ENCODE measurements around the gene WDR86. TPM values are rescaled to one million over a fixed set of nuclear protein-coding genes. Genes with fewer than 3 reads are reported as not detected.

Gene WDR86
- total and polyA plus RNA-seq, 2 experiments from 2014 or later: 9.1 to 59.1 TPM

DNA sequence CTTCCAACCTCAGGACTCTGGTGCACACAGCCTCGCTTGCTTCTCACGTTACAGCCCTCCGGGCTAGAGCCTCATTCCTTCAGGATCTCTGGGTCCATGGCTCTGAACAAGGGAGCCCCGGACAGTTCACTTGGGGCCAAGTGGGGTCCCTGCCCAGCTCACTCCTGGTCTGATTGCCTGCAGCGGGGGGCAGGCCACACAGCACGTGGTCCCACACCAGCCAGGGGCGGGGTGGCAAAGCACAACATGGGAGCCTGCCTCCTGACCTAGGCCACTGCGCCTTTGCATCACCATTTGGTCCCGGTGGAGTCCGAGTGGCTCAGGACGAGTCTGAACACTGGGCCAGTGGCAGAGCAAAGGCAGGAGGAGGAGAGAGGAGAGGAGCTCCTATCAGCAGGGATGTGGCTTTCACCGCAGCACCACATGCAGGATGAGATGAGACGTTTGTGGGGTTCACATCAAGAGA lies 43.5 kb upstream of the WDR86 start (continued):
- TF ChIP-seq, protein P1, sequence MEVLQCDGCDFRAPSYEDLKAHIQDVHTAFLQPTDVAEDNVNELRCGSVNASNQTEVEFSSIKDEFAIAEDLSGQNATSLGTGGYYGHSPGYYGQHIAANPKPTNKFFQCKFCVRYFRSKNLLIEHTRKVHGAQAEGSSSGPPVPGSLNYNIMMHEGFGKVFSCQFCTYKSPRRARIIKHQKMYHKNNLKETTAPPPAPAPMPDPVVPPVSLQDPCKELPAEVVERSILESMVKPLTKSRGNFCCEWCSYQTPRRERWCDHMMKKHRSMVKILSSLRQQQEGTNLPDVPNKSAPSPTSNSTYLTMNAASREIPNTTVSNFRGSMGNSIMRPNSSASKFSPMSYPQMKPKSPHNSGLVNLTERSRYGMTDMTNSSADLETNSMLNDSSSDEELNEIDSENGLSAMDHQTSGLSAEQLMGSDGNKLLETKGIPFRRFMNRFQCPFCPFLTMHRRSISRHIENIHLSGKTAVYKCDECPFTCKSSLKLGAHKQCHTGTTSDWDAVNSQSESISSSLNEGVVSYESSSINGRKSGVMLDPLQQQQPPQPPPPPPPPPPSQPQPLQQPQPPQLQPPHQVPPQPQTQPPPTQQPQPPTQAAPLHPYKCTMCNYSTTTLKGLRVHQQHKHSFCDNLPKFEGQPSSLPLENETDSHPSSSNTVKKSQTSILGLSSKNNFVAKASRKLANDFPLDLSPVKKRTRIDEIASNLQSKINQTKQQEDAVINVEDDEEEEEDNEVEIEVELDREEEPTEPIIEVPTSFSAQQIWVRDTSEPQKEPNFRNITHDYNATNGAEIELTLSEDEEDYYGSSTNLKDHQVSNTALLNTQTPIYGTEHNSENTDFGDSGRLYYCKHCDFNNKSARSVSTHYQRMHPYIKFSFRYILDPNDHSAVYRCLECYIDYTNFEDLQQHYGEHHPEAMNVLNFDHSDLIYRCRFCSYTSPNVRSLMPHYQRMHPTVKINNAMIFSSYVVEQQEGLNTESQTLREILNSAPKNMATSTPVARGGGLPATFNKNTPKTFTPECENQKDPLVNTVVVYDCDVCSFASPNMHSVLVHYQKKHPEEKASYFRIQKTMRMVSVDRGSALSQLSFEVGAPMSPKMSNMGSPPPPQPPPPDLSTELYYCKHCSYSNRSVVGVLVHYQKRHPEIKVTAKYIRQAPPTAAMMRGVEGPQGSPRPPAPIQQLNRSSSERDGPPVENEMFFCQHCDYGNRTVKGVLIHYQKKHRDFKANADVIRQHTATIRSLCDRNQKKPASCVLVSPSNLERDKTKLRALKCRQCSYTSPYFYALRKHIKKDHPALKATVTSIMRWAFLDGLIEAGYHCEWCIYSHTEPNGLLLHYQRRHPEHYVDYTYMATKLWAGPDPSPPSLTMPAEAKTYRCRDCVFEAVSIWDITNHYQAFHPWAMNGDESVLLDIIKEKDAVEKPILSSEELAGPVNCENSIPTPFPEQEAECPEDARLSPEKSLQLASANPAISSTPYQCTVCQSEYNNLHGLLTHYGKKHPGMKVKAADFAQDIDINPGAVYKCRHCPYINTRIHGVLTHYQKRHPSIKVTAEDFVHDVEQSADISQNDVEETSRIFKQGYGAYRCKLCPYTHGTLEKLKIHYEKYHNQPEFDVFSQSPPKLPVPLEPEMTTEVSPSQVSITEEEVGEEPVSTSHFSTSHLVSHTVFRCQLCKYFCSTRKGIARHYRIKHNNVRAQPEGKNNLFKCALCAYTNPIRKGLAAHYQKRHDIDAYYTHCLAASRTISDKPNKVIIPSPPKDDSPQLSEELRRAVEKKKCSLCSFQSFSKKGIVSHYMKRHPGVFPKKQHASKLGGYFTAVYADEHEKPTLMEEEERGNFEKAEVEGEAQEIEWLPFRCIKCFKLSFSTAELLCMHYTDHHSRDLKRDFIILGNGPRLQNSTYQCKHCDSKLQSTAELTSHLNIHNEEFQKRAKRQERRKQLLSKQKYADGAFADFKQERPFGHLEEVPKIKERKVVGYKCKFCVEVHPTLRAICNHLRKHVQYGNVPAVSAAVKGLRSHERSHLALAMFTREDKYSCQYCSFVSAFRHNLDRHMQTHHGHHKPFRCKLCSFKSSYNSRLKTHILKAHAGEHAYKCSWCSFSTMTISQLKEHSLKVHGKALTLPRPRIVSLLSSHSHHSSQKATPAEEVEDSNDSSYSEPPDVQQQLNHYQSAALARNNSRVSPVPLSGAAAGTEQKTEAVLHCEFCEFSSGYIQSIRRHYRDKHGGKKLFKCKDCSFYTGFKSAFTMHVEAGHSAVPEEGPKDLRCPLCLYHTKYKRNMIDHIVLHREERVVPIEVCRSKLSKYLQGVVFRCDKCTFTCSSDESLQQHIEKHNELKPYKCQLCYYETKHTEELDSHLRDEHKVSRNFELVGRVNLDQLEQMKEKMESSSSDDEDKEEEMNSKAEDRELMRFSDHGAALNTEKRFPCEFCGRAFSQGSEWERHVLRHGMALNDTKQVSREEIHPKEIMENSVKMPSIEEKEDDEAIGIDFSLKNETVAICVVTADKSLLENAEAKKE (CRISPR knock-in tag; IDR thresholded peaks at IDR 0.05): no peak
- no peak for TF ChIP-seq ZNF331 (CRISPR knock-in tag; IDR thresholded peaks at IDR 0.05; ENCODE audit: low read depth)
- TF ChIP-seq, protein P2, sequence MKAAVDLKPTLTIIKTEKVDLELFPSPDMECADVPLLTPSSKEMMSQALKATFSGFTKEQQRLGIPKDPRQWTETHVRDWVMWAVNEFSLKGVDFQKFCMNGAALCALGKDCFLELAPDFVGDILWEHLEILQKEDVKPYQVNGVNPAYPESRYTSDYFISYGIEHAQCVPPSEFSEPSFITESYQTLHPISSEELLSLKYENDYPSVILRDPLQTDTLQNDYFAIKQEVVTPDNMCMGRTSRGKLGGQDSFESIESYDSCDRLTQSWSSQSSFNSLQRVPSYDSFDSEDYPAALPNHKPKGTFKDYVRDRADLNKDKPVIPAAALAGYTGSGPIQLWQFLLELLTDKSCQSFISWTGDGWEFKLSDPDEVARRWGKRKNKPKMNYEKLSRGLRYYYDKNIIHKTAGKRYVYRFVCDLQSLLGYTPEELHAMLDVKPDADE (IDR thresholded peaks at IDR 0.05): no peak
- TF ChIP-seq, protein P3, sequence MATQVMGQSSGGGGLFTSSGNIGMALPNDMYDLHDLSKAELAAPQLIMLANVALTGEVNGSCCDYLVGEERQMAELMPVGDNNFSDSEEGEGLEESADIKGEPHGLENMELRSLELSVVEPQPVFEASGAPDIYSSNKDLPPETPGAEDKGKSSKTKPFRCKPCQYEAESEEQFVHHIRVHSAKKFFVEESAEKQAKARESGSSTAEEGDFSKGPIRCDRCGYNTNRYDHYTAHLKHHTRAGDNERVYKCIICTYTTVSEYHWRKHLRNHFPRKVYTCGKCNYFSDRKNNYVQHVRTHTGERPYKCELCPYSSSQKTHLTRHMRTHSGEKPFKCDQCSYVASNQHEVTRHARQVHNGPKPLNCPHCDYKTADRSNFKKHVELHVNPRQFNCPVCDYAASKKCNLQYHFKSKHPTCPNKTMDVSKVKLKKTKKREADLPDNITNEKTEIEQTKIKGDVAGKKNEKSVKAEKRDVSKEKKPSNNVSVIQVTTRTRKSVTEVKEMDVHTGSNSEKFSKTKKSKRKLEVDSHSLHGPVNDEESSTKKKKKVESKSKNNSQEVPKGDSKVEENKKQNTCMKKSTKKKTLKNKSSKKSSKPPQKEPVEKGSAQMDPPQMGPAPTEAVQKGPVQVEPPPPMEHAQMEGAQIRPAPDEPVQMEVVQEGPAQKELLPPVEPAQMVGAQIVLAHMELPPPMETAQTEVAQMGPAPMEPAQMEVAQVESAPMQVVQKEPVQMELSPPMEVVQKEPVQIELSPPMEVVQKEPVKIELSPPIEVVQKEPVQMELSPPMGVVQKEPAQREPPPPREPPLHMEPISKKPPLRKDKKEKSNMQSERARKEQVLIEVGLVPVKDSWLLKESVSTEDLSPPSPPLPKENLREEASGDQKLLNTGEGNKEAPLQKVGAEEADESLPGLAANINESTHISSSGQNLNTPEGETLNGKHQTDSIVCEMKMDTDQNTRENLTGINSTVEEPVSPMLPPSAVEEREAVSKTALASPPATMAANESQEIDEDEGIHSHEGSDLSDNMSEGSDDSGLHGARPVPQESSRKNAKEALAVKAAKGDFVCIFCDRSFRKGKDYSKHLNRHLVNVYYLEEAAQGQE (IDR thresholded peaks at IDR 0.05; ENCODE audit: unreplicated experiment): no peak

Data from GM23338 (cell line).